ENCODE data around the gene DHRS9. TPM values are rescaled to one million over a fixed set of nuclear protein-coding genes. Genes with fewer than 3 reads are reported as not detected.
A peak's percentile ranks its signal among the peaks of the same experiment; 100 is the strongest.

DHRS9 gene
- total RNA-seq: 1 to 10 TPM in 1 of 3 donors, not detected in 2; 2.4 TPM
- total RNA-seq (2013): 1.7 TPM

DNA sequence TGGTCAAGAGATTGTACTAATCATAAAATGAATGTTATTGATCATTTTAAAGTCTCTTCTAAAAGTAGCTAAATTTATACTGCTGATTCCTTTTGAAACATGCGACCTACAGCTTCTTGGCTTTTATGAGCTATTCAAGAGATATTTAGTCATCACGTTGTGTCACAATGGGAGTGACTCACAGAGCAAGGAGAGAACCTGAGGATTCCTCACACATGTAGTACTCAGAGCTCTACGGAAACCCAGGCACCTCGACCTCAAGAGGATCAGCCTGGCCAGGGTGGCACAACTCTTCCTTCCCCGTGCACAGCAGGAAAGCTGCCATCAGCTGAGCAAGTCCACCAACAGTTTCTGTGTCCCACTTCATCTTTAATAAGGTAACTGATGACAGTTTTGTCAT lies at the start of gene DHRS9:
Gene DHRS9, plus strand, starts transcription at position 223 of the 400 bp plus-strand sequence. CDS start 12,019 bp downstream, outside the sequence.
- no peaks in the 10 kb centered on the region for H3K4me1 ChIP-seq (ENCODE audit: control insufficient read depth, insufficient read depth, low read length)
- TF ChIP-seq, protein P1, sequence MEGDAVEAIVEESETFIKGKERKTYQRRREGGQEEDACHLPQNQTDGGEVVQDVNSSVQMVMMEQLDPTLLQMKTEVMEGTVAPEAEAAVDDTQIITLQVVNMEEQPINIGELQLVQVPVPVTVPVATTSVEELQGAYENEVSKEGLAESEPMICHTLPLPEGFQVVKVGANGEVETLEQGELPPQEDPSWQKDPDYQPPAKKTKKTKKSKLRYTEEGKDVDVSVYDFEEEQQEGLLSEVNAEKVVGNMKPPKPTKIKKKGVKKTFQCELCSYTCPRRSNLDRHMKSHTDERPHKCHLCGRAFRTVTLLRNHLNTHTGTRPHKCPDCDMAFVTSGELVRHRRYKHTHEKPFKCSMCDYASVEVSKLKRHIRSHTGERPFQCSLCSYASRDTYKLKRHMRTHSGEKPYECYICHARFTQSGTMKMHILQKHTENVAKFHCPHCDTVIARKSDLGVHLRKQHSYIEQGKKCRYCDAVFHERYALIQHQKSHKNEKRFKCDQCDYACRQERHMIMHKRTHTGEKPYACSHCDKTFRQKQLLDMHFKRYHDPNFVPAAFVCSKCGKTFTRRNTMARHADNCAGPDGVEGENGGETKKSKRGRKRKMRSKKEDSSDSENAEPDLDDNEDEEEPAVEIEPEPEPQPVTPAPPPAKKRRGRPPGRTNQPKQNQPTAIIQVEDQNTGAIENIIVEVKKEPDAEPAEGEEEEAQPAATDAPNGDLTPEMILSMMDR (IDR thresholded peaks at IDR 0.05): no peak
- no peak within 1 kb of the TSS for H3K4me3 ChIP-seq (ENCODE audit: low read length)
- Mint-ChIP-seq H3K27me3 (ENCODE audit: low read depth in 2 of 2) (peaks cover 0 to 7% of the 10 kb centered on the region in 2 donors), H3K9me3 (no peaks in the 10 kb centered on the region), H3K36me3 (no peaks in the 10 kb centered on the region), H3K4me1 (peaks cover 5 to 6% of the 10 kb centered on the region in 2 donors), H3K4me3 (no peak within 1 kb of the TSS), H3K27ac (no peak within 1 kb of the TSS)
- intact Hi-C loops (cut with micrococcal nuclease): no loop called here
- DNase-seq: peak in 1 of 2 donors; percentile 6
- no peaks in the 10 kb centered on the region for H3K9me3 ChIP-seq (ENCODE audit: control insufficient read depth, insufficient read depth, low read length)
- H3K27ac ChIP-seq (ENCODE audit: low read length): no peak within 1 kb of the TSS
- 73% methylated on average over 5 of the region's 5 CpGs for WGBS (ENCODE audit: insufficient coverage)
- H3K36me3 ChIP-seq (ENCODE audit: control insufficient read depth, insufficient read depth, low read length): no peaks in the 10 kb centered on the region
- no peaks in the 10 kb centered on the region for H3K27me3 ChIP-seq (ENCODE audit: control insufficient read depth, insufficient read depth, low read length)
- peak in 1 of 3 donors; percentile 52 for ATAC-seq

DNA sequence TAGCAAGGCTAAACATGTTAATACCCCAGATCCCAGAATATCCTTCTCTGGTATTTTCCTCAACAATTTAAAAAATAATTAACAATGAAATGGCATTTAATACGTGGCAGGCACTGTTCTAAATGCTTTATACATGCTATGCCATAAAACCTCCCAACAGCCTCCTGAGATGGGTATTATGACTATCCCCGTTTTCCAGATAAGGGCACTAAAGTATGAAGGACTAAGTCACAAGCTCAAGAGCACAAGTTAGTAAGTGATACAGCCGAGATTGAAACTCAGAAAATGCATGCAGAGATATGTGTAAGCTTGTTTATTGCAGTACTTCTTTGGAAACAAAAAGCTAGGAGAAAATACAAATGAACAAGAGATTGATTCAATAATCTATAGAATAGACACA lies 46.2 kb upstream of the DHRS9 start:
- no peak overlapping the region for H3K27ac ChIP-seq (ENCODE audit: low read length)
- no peak overlapping the region for H3K4me3 Mint-ChIP-seq
- intact Hi-C loops (cut with micrococcal nuclease): no loop called here
- 71% methylated on average over 3 of the region's 3 CpGs for WGBS (ENCODE audit: insufficient coverage)
- no peaks in the 10 kb centered on the region for H3K4me1 ChIP-seq (ENCODE audit: control insufficient read depth, insufficient read depth, low read length)
- TF ChIP-seq, protein P1 (IDR thresholded peaks at IDR 0.05): no peak
- no peak overlapping the region for H3K27ac Mint-ChIP-seq
- DNase-seq (no peak), ATAC-seq (no peak)
- H3K4me1 Mint-ChIP-seq: peaks cover 8 to 9% of the 10 kb centered on the region in 2 donors
- H3K36me3 Mint-ChIP-seq: no peaks in the 10 kb centered on the region
- peaks cover 2 to 9% of the 10 kb centered on the region in 2 donors for H3K27me3 Mint-ChIP-seq (ENCODE audit: low read depth in 2 of 2)
- H3K9me3 Mint-ChIP-seq: no peaks in the 10 kb centered on the region
- H3K4me3 ChIP-seq (ENCODE audit: low read length): no peak overlapping the region
- H3K27me3 ChIP-seq (ENCODE audit: control insufficient read depth, insufficient read depth, low read length): no peaks in the 10 kb centered on the region
- H3K36me3 ChIP-seq (ENCODE audit: control insufficient read depth, insufficient read depth, low read length): no peaks in the 10 kb centered on the region
- H3K9me3 ChIP-seq (ENCODE audit: control insufficient read depth, insufficient read depth, low read length): no peaks in the 10 kb centered on the region

DNA sequence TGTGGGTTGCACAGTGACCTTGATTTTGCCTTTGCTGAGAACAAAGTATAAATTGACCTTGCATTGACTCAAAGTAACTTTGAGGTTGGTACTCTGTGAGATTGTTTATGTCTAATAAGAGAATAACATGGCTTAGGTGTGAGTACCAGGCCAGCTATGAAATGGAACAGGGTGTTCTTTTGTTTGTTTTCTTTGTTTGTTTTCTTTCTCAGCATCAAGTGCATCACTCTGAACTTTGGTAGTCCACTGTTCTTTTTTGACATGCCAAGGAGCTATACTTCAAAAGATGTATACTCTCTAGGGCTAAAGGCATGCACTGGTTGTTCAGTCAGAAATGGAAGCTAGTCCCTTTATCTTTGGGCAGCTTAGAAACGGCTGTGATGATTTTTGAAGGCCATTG lies 43.3 kb upstream of the DHRS9 start:
- Mint-ChIP-seq H3K4me1 (peaks cover 8 to 9% of the 10 kb centered on the region in 2 donors), H3K9me3 (no peaks in the 10 kb centered on the region), H3K27me3 (ENCODE audit: low read depth in 2 of 2) (peaks cover 0 to 3% of the 10 kb centered on the region in 2 donors), H3K27ac (no peak overlapping the region), H3K36me3 (no peaks in the 10 kb centered on the region), H3K4me3 (no peak overlapping the region)
- no peaks in the 10 kb centered on the region for H3K4me1 ChIP-seq (ENCODE audit: control insufficient read depth, insufficient read depth, low read length)
- no peaks in the 10 kb centered on the region for H3K9me3 ChIP-seq (ENCODE audit: control insufficient read depth, insufficient read depth, low read length)
- intact Hi-C loops (cut with micrococcal nuclease): no loop called here
- ATAC-seq (no peak), DNase-seq (no peak)
- no peaks in the 10 kb centered on the region for H3K36me3 ChIP-seq (ENCODE audit: control insufficient read depth, insufficient read depth, low read length)
- 88% methylated on average over 1 of the region's 1 CpG for WGBS (ENCODE audit: insufficient coverage)
- no peaks in the 10 kb centered on the region for H3K27me3 ChIP-seq (ENCODE audit: control insufficient read depth, insufficient read depth, low read length)
- H3K4me3 ChIP-seq (ENCODE audit: low read length): no peak overlapping the region
- no peak overlapping the region for H3K27ac ChIP-seq (ENCODE audit: low read length)
- TF ChIP-seq, protein P1 (IDR thresholded peaks at IDR 0.05): no peak

DNA sequence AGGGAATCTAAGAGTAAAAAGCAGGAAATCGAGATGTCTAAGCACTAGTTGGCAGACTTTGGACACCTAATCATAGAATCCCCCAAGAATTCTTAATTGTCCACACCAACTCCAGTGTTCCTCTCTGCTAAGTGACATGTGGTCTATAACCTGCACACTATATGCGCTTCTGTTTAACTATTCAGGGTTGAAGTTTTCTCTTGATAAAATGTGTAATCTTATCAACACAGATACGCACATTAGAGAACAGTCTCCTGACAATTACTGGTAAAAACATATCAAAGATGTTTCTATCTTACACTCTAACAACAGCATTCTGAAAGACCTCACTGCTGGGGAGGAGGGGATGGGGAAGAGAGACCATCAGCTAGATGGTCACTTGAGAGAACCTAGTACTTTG lies 42.1 kb upstream of the DHRS9 start:
- H3K27me3 Mint-ChIP-seq (ENCODE audit: low read depth in 2 of 2): peaks cover 0 to 3% of the 10 kb centered on the region in 2 donors
- H3K36me3 Mint-ChIP-seq: no peaks in the 10 kb centered on the region
- Histone ChIP-seq H3K9me3 (ENCODE audit: control insufficient read depth, insufficient read depth, low read length) (no peaks in the 10 kb centered on the region), H3K4me3 (ENCODE audit: low read length) (no peak overlapping the region), H3K27ac (ENCODE audit: low read length) (no peak overlapping the region), H3K4me1 (ENCODE audit: control insufficient read depth, insufficient read depth, low read length) (no peaks in the 10 kb centered on the region), H3K27me3 (ENCODE audit: control insufficient read depth, insufficient read depth, low read length) (no peaks in the 10 kb centered on the region), H3K36me3 (ENCODE audit: control insufficient read depth, insufficient read depth, low read length) (no peaks in the 10 kb centered on the region)
- no peak overlapping the region for H3K4me3 Mint-ChIP-seq
- 71% methylated on average over 1 of the region's 3 CpGs for WGBS (ENCODE audit: insufficient coverage)
- intact Hi-C loops (cut with micrococcal nuclease): no loop called here
- no peaks in the 10 kb centered on the region for H3K9me3 Mint-ChIP-seq
- TF ChIP-seq, protein P1 (IDR thresholded peaks at IDR 0.05): no peak
- ATAC-seq (no peak), DNase-seq (no peak)
- H3K27ac Mint-ChIP-seq: no peak overlapping the region
- H3K4me1 Mint-ChIP-seq: peaks cover 8 to 9% of the 10 kb centered on the region in 2 donors

All from natural killer cell (primary cell).